ENCODE data around the gene C20orf173. TPM values are rescaled to one million over a fixed set of nuclear protein-coding genes. Genes with fewer than 3 reads are reported as not detected.

The C20orf173 gene
- total RNA-seq, 2 donors from 2014 or later: not detected

DNA sequence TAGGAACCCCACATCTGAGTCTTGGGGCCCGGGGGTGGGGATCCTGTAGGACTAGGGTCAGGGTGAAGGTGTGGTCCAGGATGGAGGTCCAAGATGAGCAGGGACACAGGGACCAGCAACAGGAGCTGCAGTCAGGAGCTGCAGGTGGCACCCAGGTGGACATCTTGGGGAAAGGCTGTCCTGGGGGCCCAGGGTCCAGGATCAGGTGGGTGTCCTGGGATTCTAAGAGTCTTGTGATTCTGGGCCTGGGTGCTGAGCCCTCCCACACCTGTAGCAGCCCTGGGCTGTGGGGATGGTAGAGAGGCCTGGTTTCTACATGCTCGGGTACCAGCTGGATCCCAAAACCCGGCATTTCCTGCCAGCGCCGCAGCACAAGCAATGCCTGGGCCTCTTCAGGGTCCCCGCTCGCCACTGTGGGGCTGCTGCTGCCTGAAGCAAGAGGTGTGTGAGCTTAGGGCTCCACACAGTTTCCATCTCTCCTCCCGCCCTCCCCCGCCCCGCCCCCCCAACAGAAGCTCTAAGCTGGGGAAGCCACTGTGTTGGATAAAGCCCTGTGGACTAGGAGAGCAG lies 33.2 kb upstream of the C20orf173 start:
- Histone ChIP-seq H3K27me3 (no peaks in the 10 kb centered on the region), H3K36me3 (replicated peaks in 1 of 2; ENCODE audit: insufficient read depth in 1 of 2, low read depth in 2 of 2) (no peaks in the 10 kb centered on the region), H3K4me3 (no peak overlapping the region), H3K9me3 (no peaks in the 10 kb centered on the region), H3K27ac (no peak overlapping the region), H3K4me1 (no peaks in the 10 kb centered on the region)
- 86 to 89% methylated on average over 1 to 7 of the region's 10 CpGs for WGBS, 2 donors
- DNase-seq: no peak
- intact Hi-C loops (cut with DNase I): no loop called here
- no peak for ATAC-seq
- TF ChIP-seq POLR2A (IDR thresholded peaks at IDR 0.05): no peak
- TF ChIP-seq, protein P1, sequence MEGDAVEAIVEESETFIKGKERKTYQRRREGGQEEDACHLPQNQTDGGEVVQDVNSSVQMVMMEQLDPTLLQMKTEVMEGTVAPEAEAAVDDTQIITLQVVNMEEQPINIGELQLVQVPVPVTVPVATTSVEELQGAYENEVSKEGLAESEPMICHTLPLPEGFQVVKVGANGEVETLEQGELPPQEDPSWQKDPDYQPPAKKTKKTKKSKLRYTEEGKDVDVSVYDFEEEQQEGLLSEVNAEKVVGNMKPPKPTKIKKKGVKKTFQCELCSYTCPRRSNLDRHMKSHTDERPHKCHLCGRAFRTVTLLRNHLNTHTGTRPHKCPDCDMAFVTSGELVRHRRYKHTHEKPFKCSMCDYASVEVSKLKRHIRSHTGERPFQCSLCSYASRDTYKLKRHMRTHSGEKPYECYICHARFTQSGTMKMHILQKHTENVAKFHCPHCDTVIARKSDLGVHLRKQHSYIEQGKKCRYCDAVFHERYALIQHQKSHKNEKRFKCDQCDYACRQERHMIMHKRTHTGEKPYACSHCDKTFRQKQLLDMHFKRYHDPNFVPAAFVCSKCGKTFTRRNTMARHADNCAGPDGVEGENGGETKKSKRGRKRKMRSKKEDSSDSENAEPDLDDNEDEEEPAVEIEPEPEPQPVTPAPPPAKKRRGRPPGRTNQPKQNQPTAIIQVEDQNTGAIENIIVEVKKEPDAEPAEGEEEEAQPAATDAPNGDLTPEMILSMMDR (IDR thresholded peaks at IDR 0.05): no peak

DNA sequence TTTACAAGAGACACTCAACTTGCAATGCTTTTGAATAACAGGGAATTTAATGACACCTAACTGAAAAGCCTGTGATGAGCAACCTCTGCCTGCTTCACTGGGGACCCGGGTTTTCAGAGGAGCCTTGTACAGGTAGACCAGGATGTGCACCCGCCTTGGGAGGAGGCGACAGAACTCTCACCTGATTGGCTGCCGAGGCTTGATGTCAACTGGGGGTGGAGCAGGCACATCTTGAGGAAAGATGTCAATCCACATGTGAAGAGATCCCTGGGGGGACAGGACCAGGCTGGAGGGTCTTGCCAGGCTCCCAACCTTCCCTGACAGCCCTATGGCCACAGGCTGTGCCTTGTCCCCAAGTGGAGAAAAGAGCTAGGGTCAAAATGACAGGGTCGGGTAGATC lies 32.2 kb upstream of the C20orf173 start:
- no peak for TF ChIP-seq POLR2A (IDR thresholded peaks at IDR 0.05)
- TF ChIP-seq, protein P1 (IDR thresholded peaks at IDR 0.05): no peak
- Histone ChIP-seq H3K9me3 (no peaks in the 10 kb centered on the region), H3K4me3 (no peak overlapping the region), H3K4me1 (no peaks in the 10 kb centered on the region), H3K27me3 (no peaks in the 10 kb centered on the region), H3K36me3 (replicated peaks in 1 of 2; ENCODE audit: insufficient read depth in 1 of 2, low read depth in 2 of 2) (peaks cover 0 to 7% of the 10 kb centered on the region in 2 donors), H3K27ac (no peak overlapping the region)
- intact Hi-C loops (cut with DNase I): no loop called here
- ATAC-seq (no peak), DNase-seq (no peak)
- 20 to 28% methylated on average over 2 to 5 of the region's 5 CpGs for WGBS, 2 donors

DNA sequence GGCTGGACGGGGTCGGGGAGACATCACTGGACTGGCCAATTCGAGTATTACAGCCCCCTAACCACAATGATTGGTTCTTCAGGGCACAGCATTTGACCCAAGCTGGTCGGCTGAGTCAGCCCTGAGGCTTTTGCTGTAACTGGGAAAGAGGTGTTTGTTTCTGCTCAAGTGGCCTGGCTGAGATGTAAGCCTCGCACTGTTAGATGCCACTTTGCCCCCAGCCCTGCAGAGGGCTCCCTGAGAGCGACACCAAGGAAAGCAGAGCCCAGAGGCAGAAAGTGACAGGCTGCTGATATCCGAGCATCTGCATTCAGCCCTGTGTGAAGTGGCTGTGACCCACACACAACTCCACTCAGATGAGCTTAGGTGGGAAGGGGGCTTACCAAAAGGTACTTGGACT lies 31.8 kb upstream of the C20orf173 start:
- intact Hi-C loops (cut with DNase I): no loop called here
- Histone ChIP-seq H3K27ac (no peak overlapping the region), H3K9me3 (no peaks in the 10 kb centered on the region), H3K36me3 (replicated peaks in 1 of 2; ENCODE audit: insufficient read depth in 1 of 2, low read depth in 2 of 2) (peaks cover 0 to 8% of the 10 kb centered on the region in 2 donors), H3K27me3 (no peaks in the 10 kb centered on the region), H3K4me3 (no peak overlapping the region), H3K4me1 (no peaks in the 10 kb centered on the region)
- WGBS, 2 donors: 13 to 21% methylated on average over 4 to 7 of the region's 7 CpGs
- ATAC-seq (peak; percentile 63), DNase-seq (peak in 3 of 4 donors; percentile 38 to 51 (median 43))
- no peak for TF ChIP-seq POLR2A (IDR thresholded peaks at IDR 0.05)
- TF ChIP-seq, protein P1 (IDR thresholded peaks at IDR 0.05): peak in 4 of 7 experiments; percentile 27 to 40 (median 28)

DNA sequence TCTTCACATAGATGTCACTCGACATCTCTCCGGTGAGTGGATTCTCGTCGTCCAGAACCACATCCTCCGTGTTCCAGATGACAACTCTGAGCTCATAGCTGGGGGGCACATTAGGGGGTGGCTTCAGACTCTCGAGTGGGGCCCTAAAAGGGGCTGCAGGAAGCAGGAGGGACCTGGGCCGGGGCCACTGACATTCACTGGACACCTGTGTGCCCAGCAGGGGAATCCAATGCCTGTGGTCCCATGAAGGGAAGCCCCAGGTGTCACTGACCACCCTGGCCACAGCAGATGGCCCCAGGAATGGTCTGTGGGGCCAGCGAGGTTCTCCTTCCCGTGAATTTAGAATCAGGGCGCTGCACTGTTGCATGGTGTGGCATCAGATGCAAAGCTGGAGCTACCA lies 31.1 kb upstream of the C20orf173 start:
- DNase-seq (no peak), ATAC-seq (no peak)
- 60 to 83% methylated on average over 3 to 10 of the region's 10 CpGs for WGBS, 2 donors
- intact Hi-C loops (cut with DNase I): no loop called here
- no peaks in the 10 kb centered on the region for H3K27me3 ChIP-seq
- no peak for TF ChIP-seq POLR2A (IDR thresholded peaks at IDR 0.05)
- TF ChIP-seq, protein P1 (IDR thresholded peaks at IDR 0.05): no peak
- no peaks in the 10 kb centered on the region for H3K4me1 ChIP-seq
- peaks cover 0 to 11% of the 10 kb centered on the region in 2 donors for H3K36me3 ChIP-seq (replicated peaks in 1 of 2; ENCODE audit: insufficient read depth in 1 of 2, low read depth in 2 of 2)
- H3K27ac ChIP-seq: no peak overlapping the region
- H3K9me3 ChIP-seq: no peaks in the 10 kb centered on the region
- H3K4me3 ChIP-seq: no peak overlapping the region

DNA sequence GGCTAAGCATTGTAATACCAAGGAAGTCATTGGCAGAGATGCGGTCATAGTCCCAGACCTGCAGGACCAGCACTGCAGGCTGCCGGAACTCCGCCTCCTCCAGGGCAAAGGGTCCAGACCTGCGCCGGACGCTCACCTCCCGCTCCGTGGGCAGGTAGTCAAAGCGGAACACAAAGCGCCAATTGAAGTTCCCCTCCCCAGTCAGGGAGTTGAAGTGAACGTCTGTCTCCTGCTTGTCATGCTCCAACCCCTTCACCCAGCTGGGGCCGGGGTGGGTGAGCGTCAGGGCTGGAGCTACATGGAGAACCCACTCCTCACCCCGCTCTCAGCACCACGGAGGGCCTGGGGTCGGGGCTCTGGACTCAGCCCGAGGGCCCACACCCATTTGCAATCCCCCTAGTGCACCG lies 30.7 kb upstream of the C20orf173 start:
- ATAC-seq: no peak

More for the DNA sequence above, 30.7 kb upstream of the C20orf173 start:
- intact Hi-C loops (cut with DNase I): no loop called here
- Histone ChIP-seq H3K27ac (no peak overlapping the region), H3K9me3 (no peaks in the 10 kb centered on the region), H3K4me1 (no peaks in the 10 kb centered on the region), H3K36me3 (replicated peaks in 1 of 2; ENCODE audit: insufficient read depth in 1 of 2, low read depth in 2 of 2) (peaks cover 0 to 15% of the 10 kb centered on the region in 2 donors), H3K27me3 (no peaks in the 10 kb centered on the region), H3K4me3 (no peak overlapping the region)
- 73 to 77% methylated on average over 10 to 18 of the region's 18 CpGs for WGBS, 2 donors
- TF ChIP-seq, protein P1 (IDR thresholded peaks at IDR 0.05): no peak
- no peak for TF ChIP-seq POLR2A (IDR thresholded peaks at IDR 0.05)
- DNase-seq: no peak
